ENCODE measurements around the gene FAR1.

Gene FAR1

GRCh38 chr11:13676576-13676975 lies 8.1 kb downstream of the FAR1 start:
- 0 out of 2 replicates have a peak, but pooled peaks cover 4% of the 10 kb centered on the region for H3K36me3 ChIP-seq (ENCODE audit: low read length)
- peaks cover 100% of the 10 kb centered on the region for H3K79me2 ChIP-seq (ENCODE audit: insufficient read depth, low read length)
- no peaks in the 10 kb centered on the region for H3K9me3 ChIP-seq (ENCODE audit: insufficient read depth, low read length)
- peaks cover 79% of the 10 kb centered on the region for H4K20me1 ChIP-seq (ENCODE audit: low read depth, low read length)
- no peak overlapping the region for H3K27ac ChIP-seq (ENCODE audit: low read depth, low read length)
- no peak overlapping the region for H2AFZ ChIP-seq (ENCODE audit: low read depth, low read length, severe bottlenecking)
- no peak overlapping the region for H3K9ac ChIP-seq (ENCODE audit: low read length)
- TF ChIP-seq EZH2phosphoT487 (conservative IDR thresholded peaks at IDR 0.05; ENCODE audit: low read length) (no peak), CTCF (IDR thresholded peaks at IDR 0.05; ENCODE audit: insufficient read depth, low read length, poor library complexity, severe bottlenecking) (no peak)
- H3K9me2 ChIP-seq (replicated peaks; ENCODE audit: insufficient read depth, low read length) = no peaks in the 10 kb centered on the region
- H3K27me3 ChIP-seq (ENCODE audit: low read length) = no peaks in the 10 kb centered on the region
- peaks cover 11% of the 10 kb centered on the region for H3F3A ChIP-seq (ENCODE audit: insufficient read depth)
- no peak overlapping the region for H3K4me3 ChIP-seq (ENCODE audit: insufficient read depth, low read length, poor library complexity, severe bottlenecking)
- H3K4me2 ChIP-seq (ENCODE audit: low read depth, low read length, poor library complexity, severe bottlenecking) = no peak overlapping the region

GRCh38 chr11:13679768-13680167 lies 11.3 kb downstream of the FAR1 start:
- H3K79me2 ChIP-seq (ENCODE audit: insufficient read depth, low read length) = peaks cover 100% of the 10 kb centered on the region
- no peaks in the 10 kb centered on the region for H3K9me2 ChIP-seq (replicated peaks; ENCODE audit: insufficient read depth, low read length)
- H3K36me3 ChIP-seq (ENCODE audit: low read length) = peaks cover 3% of the 10 kb centered on the region; the same call in 1 of the 2 replicates
- no peak overlapping the region for H3K27ac ChIP-seq (ENCODE audit: low read depth, low read length)
- no peak for TF ChIP-seq CTCF (IDR thresholded peaks at IDR 0.05; ENCODE audit: insufficient read depth, low read length, poor library complexity, severe bottlenecking)
- TF ChIP-seq EZH2phosphoT487 (conservative IDR thresholded peaks at IDR 0.05; ENCODE audit: low read length) = no peak
- H2AFZ ChIP-seq (ENCODE audit: low read depth, low read length, severe bottlenecking) = no peak overlapping the region
- no peaks in the 10 kb centered on the region for H3K9me3 ChIP-seq (ENCODE audit: insufficient read depth, low read length)
- no peak overlapping the region for H3K9ac ChIP-seq (ENCODE audit: low read length)
- H3F3A ChIP-seq (ENCODE audit: insufficient read depth) = peaks cover 7% of the 10 kb centered on the region
- H3K4me2 ChIP-seq (ENCODE audit: low read depth, low read length, poor library complexity, severe bottlenecking) = no peak overlapping the region
- H3K4me3 ChIP-seq (ENCODE audit: insufficient read depth, low read length, poor library complexity, severe bottlenecking) = no peak overlapping the region
- peaks cover 78% of the 10 kb centered on the region for H4K20me1 ChIP-seq (ENCODE audit: low read depth, low read length)
- no peaks in the 10 kb centered on the region for H3K27me3 ChIP-seq (ENCODE audit: low read length)

- no peak overlapping the region for H3K9ac ChIP-seq (ENCODE audit: low read length)
- H3K9me3 ChIP-seq (ENCODE audit: insufficient read depth, low read length) = no peaks in the 10 kb centered on the region
- H3K4me3 ChIP-seq (ENCODE audit: insufficient read depth, low read length, poor library complexity, severe bottlenecking) = no peak overlapping the region
- peaks cover 76% of the 10 kb centered on the region for H4K20me1 ChIP-seq (ENCODE audit: low read depth, low read length)
- peaks cover 6% of the 10 kb centered on the region; the same call in 1 of the 2 replicates for H3K36me3 ChIP-seq (ENCODE audit: low read length)
- peaks cover 3% of the 10 kb centered on the region; the same call in 1 of the 2 replicates for H3F3A ChIP-seq (ENCODE audit: insufficient read depth)
- H3K27ac ChIP-seq (ENCODE audit: low read depth, low read length) = 0 out of 2 replicates have a peak overlapping the region, but pooled peaks have one; percentile 2
- H3K4me2 ChIP-seq (ENCODE audit: low read depth, low read length, poor library complexity, severe bottlenecking) = no peak overlapping the region
- no peaks in the 10 kb centered on the region for H3K9me2 ChIP-seq (replicated peaks; ENCODE audit: insufficient read depth, low read length)
- peaks cover 100% of the 10 kb centered on the region for H3K79me2 ChIP-seq (ENCODE audit: insufficient read depth, low read length)
- TF ChIP-seq EZH2phosphoT487 (conservative IDR thresholded peaks at IDR 0.05; ENCODE audit: low read length) (no peak), CTCF (IDR thresholded peaks at IDR 0.05; ENCODE audit: insufficient read depth, low read length, poor library complexity, severe bottlenecking) (no peak)
- H2AFZ ChIP-seq (ENCODE audit: low read depth, low read length, severe bottlenecking) = no peak overlapping the region
- no peaks in the 10 kb centered on the region for H3K27me3 ChIP-seq (ENCODE audit: low read length)
Measured at GRCh38 chr11:13680501-13681264, 12.2 kb downstream of the FAR1 start.
